DOHH2 (cell line): ENCODE measurements around the gene RPS6KA2.

Experiments used
- CTCF ChIP-seq: fragments of 200-600 bp; sonication (generic); IDR thresholded peaks from one replicate; pipeline ENCODE4 v1.5.1; 2014; ENCODE audit warnings: antibody characterized with exemption, mild to moderate bottlenecking, low read depth, low read length; ENCODE audit not compliant: poor library complexity, severe bottlenecking
- EZH2phosphoT487 ChIP-seq: fragments of 200-600 bp; sonication (generic); IDR thresholded peaks from 2 replicates; pipeline ENCODE4 v1.6.1; 2017; ENCODE audit warnings: borderline replicate concordance, mild to moderate bottlenecking, antibody characterized with exemption, low read length, moderate library complexity, mixed read lengths

GRCh38 chr6:166410426-166410935, 216.6 kb downstream of the RPS6KA2 start:
- TF ChIP-seq CTCF (no peak), EZH2phosphoT487 (no peak)
